Mammary epithelial cell (primary cell): ENCODE measurements around the gene MDFIC.

Experiments used
- CTCF ChIP-seq, 2 donors: IDR thresholded peaks in 1 of 2; conservative IDR thresholded peaks in 1 of 2; 2 replicates each; pipeline ENCODE4 v1.5.1; 2011 to 2012; ENCODE audit warnings: inconsistent platforms in 2 of 2, low read length in 2 of 2, mild to moderate bottlenecking in 2 of 2, control low read depth in 1 of 2, low read depth in 1 of 2; ENCODE audit not compliant: insufficient read depth in 1 of 2; ENCODE audit errors: extremely low read depth in 1 of 2
- EZH2 ChIP-seq: IDR thresholded peaks from 2 replicates; pipeline ENCODE4 v1.6.1; 2012; ENCODE audit warnings: low read length, inconsistent platforms, borderline replicate concordance

DNA sequence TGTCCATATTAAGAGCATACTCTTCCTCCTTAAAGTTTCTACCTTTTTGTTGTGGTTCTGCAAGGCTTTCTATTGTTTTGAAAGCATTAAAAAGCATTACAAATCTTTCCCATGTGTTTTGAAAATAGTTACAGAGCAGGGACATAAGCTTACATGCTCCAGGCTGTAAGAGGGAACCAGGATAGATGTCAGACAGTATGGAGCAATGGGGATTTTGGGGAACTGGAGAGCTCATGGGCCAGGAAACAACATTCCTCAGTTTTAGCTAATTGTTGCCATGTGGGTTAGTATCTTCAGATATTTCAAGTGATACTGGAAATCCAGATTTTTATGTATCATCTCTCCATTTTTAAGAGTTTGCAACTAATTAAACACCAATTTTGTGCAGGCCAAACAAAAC lies 3.5 kb downstream of the MDFIC start:
- TF ChIP-seq CTCF (conservative IDR thresholded peaks at IDR 0.05 in 1 of 2, IDR thresholded peaks at IDR 0.05 in 1 of 2; ENCODE audit: extremely low read depth in 1 of 2, insufficient read depth in 1 of 2, low read depth in 1 of 2, low read length in 2 of 2) (no peak), EZH2 (no peak)
